H9 (cell line): ENCODE results near the gene NTRK3. TPM values are rescaled to one million over a fixed set of nuclear protein-coding genes. Genes with fewer than 3 reads are reported as not detected.
A peak's percentile ranks its signal among the peaks of the same experiment; 100 is the strongest.

Experiments used
- DNase-seq: peaks from one replicate; pipeline ENCODE4 v3.0.0-alpha.2; 2017
- H2AFZ ChIP-seq: one replicate; pipeline ENCODE4 v1.6.1; 2013; ENCODE audit warnings: mild to moderate bottlenecking, low read length, control low read depth, moderate library complexity
- H2AK5ac ChIP-seq: 2 replicates; pipeline ENCODE4 v1.6.1; 2013; ENCODE audit warnings: low read length, control low read depth, mixed read lengths; ENCODE audit not compliant: insufficient read length
- H2BK120ac ChIP-seq: one replicate; pipeline ENCODE4 v1.6.1; 2013; ENCODE audit warnings: low read depth, mild to moderate bottlenecking, low read length, control low read depth, inconsistent platforms; ENCODE audit not compliant: poor library complexity, severe bottlenecking
- H2BK12ac ChIP-seq: 2 replicates; pipeline ENCODE4 v1.6.1; 2013; ENCODE audit warnings: low read length, control low read depth, mixed read lengths, low read depth; ENCODE audit not compliant: insufficient read length
- H2BK15ac ChIP-seq: 2 replicates; pipeline ENCODE4 v1.6.1; 2013; ENCODE audit warnings: low read depth, low read length, control low read depth
- H2BK20ac ChIP-seq: one replicate; pipeline ENCODE4 v1.6.1; 2013; ENCODE audit warnings: low read depth, mild to moderate bottlenecking, low read length, control low read depth, inconsistent platforms; ENCODE audit not compliant: poor library complexity, severe bottlenecking
- H2BK5ac ChIP-seq: 2 replicates; pipeline ENCODE4 v1.6.1; 2013; ENCODE audit warnings: low read length, control low read depth, mixed read lengths; ENCODE audit not compliant: insufficient read length
- H3K14ac ChIP-seq: 2 replicates; pipeline ENCODE4 v1.6.1; 2013; ENCODE audit warnings: low read length, control low read depth; ENCODE audit not compliant: insufficient read depth
- H3K18ac ChIP-seq: 2 replicates; pipeline ENCODE4 v1.6.1; 2013; ENCODE audit warnings: low read depth, mild to moderate bottlenecking, mixed read lengths, low read length, control low read depth; ENCODE audit not compliant: insufficient read length
- H3K23ac ChIP-seq: 2 replicates; pipeline ENCODE4 v1.6.1; 2013; ENCODE audit warnings: low read length, control low read depth, mixed read lengths, low read depth; ENCODE audit not compliant: insufficient read length
- H3K23me2 ChIP-seq: 2 replicates; pipeline ENCODE4 v1.6.1; 2013; ENCODE audit warnings: low read depth, mild to moderate bottlenecking, mixed read lengths, low read length, control low read depth; ENCODE audit not compliant: insufficient read length, poor library complexity, severe bottlenecking
- H3K27ac ChIP-seq: 2 replicates; pipeline ENCODE4 v1.5.1; 2013; ENCODE audit warnings: low read length, control low read depth, mixed read lengths, low read depth; ENCODE audit not compliant: insufficient read length
- H3K27me3 ChIP-seq: 2 replicates; pipeline ENCODE4 v1.6.1; 2013; ENCODE audit warnings: low read length, control low read depth, inconsistent platforms; ENCODE audit not compliant: insufficient read depth
- H3K4ac ChIP-seq: 2 replicates; pipeline ENCODE4 v1.6.1; 2013; ENCODE audit warnings: low read depth, mild to moderate bottlenecking, control low read depth, inconsistent platforms, low read length, moderate library complexity
- H3K4me1 ChIP-seq: 2 replicates; pipeline ENCODE4 v1.6.1; 2013; ENCODE audit warnings: low read length, control low read depth, inconsistent platforms; ENCODE audit not compliant: insufficient read depth
- H3K4me2 ChIP-seq: 2 replicates; pipeline ENCODE4 v1.6.1; 2013; ENCODE audit warnings: low read length, control low read depth, mixed read lengths; ENCODE audit not compliant: insufficient read length, insufficient read depth
- H3K56ac ChIP-seq: 2 replicates; pipeline ENCODE4 v1.6.1; 2013; ENCODE audit warnings: low read depth, mild to moderate bottlenecking, mixed read lengths, low read length, control low read depth; ENCODE audit not compliant: insufficient read length
- H3K79me1 ChIP-seq: 2 replicates; pipeline ENCODE4 v1.6.1; 2013; ENCODE audit warnings: low read depth, mild to moderate bottlenecking, moderate library complexity, low read length, control low read depth, inconsistent platforms; ENCODE audit not compliant: insufficient read depth, poor library complexity, severe bottlenecking
- H3K79me2 ChIP-seq: 2 replicates; pipeline ENCODE4 v1.6.1; 2013; ENCODE audit warnings: low read length, control low read depth, inconsistent platforms; ENCODE audit not compliant: insufficient read depth
- H3K9ac ChIP-seq: 2 replicates; pipeline ENCODE4 v1.6.1; 2013; ENCODE audit warnings: low read length, control low read depth, mixed read lengths; ENCODE audit not compliant: insufficient read length; ENCODE audit errors: extremely low read depth
- H3K9me3 ChIP-seq: one replicate; pipeline ENCODE4 v1.6.1; 2013; ENCODE audit warnings: low read depth, low read length, inconsistent platforms; ENCODE audit not compliant: control insufficient read depth
- H3T11ph ChIP-seq: one replicate; pipeline ENCODE4 v1.6.1; 2013; ENCODE audit warnings: mild to moderate bottlenecking, low read length, control low read depth, inconsistent platforms
- H4K20me1 ChIP-seq: one replicate; pipeline ENCODE4 v1.6.1; 2013; ENCODE audit not compliant: control insufficient read depth, insufficient read length, insufficient read depth
- H4K5ac ChIP-seq: 2 replicates; pipeline ENCODE4 v1.6.1; 2013; ENCODE audit warnings: low read depth, mild to moderate bottlenecking, mixed read lengths, low read length, control low read depth; ENCODE audit not compliant: insufficient read length
- H4K8ac ChIP-seq: replicated peaks from 2 replicates; pipeline ENCODE4 v1.6.1; 2013; ENCODE audit warnings: low read length, control low read depth, mixed read lengths, low read depth; ENCODE audit not compliant: insufficient read length
- H4K91ac ChIP-seq: 2 replicates; pipeline ENCODE4 v1.6.1; 2013; ENCODE audit warnings: low read depth, mild to moderate bottlenecking, moderate library complexity, mixed read lengths, low read length, control low read depth; ENCODE audit not compliant: insufficient read length
- H3K27ac Mint-ChIP-seq, 3 experiments: 2 replicates in 2 of 3; 3 replicates in 1 of 3; pipeline ENCODE4 v1.8.0; 2020 to 2021; ENCODE audit warnings: mixed read lengths in 3 of 3, mild to moderate bottlenecking in 1 of 3, moderate library complexity in 1 of 3
- H3K27me3 Mint-ChIP-seq: 2 replicates; pipeline ENCODE4 v1.8.0; 2021; ENCODE audit warnings: low read depth, mild to moderate bottlenecking, moderate library complexity, mixed read lengths
- H3K36me3 Mint-ChIP-seq, 3 experiments: 2 replicates in 2 of 3; 3 replicates in 1 of 3; pipeline ENCODE4 v1.8.0; 2020 to 2021; ENCODE audit warnings: low read depth in 3 of 3, mixed read lengths in 3 of 3; ENCODE audit not compliant: insufficient read depth in 1 of 3
- H3K4me1 Mint-ChIP-seq, 2 experiments: 2 replicates each; pipeline ENCODE4 v1.8.0; 2020; ENCODE audit warnings: mixed read lengths in 2 of 2
- H3K4me3 Mint-ChIP-seq, 2 experiments: 2 replicates in 1 of 2; 3 replicates in 1 of 2; pipeline ENCODE4 v1.8.0; 2020 to 2021; ENCODE audit warnings: mild to moderate bottlenecking in 2 of 2, mixed read lengths in 2 of 2, moderate library complexity in 1 of 2
- H3K9me3 Mint-ChIP-seq, 2 experiments: 2 replicates in 1 of 2; 3 replicates in 1 of 2; pipeline ENCODE4 v1.8.0; 2020; ENCODE audit warnings: mild to moderate bottlenecking in 2 of 2, mixed read lengths in 2 of 2, moderate library complexity in 1 of 2
- CTCF ChIP-seq: fragments of 200-600 bp; sonication (generic); conservative IDR thresholded peaks from 3 replicates; pipeline ENCODE4 v1.8.0; 2021; ENCODE audit warnings: antibody characterized with exemption, mild to moderate bottlenecking
- WGBS: extraction: QIAGEN DNeasy Blood & Tissue Kit; methylation state at CpG from one replicate; pipeline ENCODE4 v1.1.7; 2013; ENCODE audit warnings: missing lambda C conversion rate, low lambda C conversion rate, mixed read lengths; ENCODE audit not compliant: insufficient read length; ENCODE audit errors: extremely low coverage; 5-methylcytosine and 5-hydroxymethylcytosine counted together
- total RNA-seq: library from RNA; stranded (reverse); gene quantifications from 2 replicates; pipeline ENCODE4 v1.2.1, GENCODE V29; 2021

NTRK3 gene
- total RNA-seq, 1 experiment from 2014 or later: 2.5 TPM

DNA sequence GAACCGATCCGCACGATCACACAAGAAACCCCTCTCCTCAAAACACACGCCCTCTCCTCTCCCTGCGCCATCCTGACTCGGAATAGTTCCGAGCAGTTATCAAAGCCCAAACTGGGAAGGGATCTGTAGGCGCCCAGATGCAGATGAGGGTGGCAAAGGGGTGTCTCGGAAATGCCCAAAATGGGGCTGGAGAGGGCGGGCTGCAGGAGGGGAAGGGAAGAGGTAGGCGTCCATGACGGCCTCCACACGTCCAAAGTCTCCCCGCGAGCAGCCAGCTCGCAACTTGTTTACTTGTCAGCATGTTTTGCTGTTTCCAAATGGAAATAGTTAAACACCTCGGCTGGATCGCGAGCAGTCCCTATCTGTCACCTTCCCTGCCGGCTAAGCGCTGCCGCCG lies 1.5 kb downstream of the NTRK3 start:
- Histone ChIP-seq H3K4me1 (no peaks in the 10 kb centered on the region), H2BK15ac (no peak overlapping the region), H3K23me2 (peaks cover 23% of the 10 kb centered on the region), H3K79me1 (no peaks in the 10 kb centered on the region), H2BK120ac (no peak overlapping the region), H3K4me2 (peak overlapping the region; percentile 87), H3K9ac (no peak overlapping the region), H2BK12ac (no peak overlapping the region), H3K79me2 (no peaks in the 10 kb centered on the region), H2BK5ac (no peak overlapping the region), H3K4ac (no peak overlapping the region), H3K27ac (no peak overlapping the region), H4K91ac (no peak overlapping the region), H3K18ac (no peak overlapping the region), H2BK20ac (no peak overlapping the region), H3T11ph (no peak overlapping the region), H3K27me3 (peaks cover 24% of the 10 kb centered on the region), H3K9me3 (no peaks in the 10 kb centered on the region), H2AK5ac (no peak overlapping the region), H4K20me1 (no peaks in the 10 kb centered on the region), H4K5ac (no peak overlapping the region), H4K8ac (no peak overlapping the region), H3K23ac (no peak overlapping the region), H3K56ac (no peak overlapping the region), H3K14ac (no peak overlapping the region), H2AFZ (no peak overlapping the region)
- H3K36me3 Mint-ChIP-seq: peaks cover 0 to 3% (median 0%) of the 10 kb centered on the region in 3 experiments; a peak in 2 of 7 replicates
- H3K27ac Mint-ChIP-seq: no peak overlapping the region
- H3K4me3 Mint-ChIP-seq: peak overlapping the region; percentile 54 to 86
- DNase-seq: peak; percentile 41
- TF ChIP-seq CTCF: no peak
- H3K4me1 Mint-ChIP-seq: peaks cover 16 to 25% of the 10 kb centered on the region in 2 experiments
- H3K9me3 Mint-ChIP-seq: no peaks in the 10 kb centered on the region; a peak in 2 of 5 replicates
- H3K27me3 Mint-ChIP-seq: peaks cover 92% of the 10 kb centered on the region
- no CpG with 5 or more reads among the region's 23 CpGs for WGBS
